ENCODE data around the gene GBF1.
A peak's percentile ranks its signal among the peaks of the same experiment; 100 is the strongest.
"Not testable (repeated sequence)": the region's sequence is repeated elsewhere in the genome, so short reads cannot be mapped to it uniquely, and the experiment has no call there.

The GBF1 gene

GRCh38 chr10:102306006-102306405 is 60.7 kb downstream of the GBF1 start:
- no peak for DNase-seq

DNA sequence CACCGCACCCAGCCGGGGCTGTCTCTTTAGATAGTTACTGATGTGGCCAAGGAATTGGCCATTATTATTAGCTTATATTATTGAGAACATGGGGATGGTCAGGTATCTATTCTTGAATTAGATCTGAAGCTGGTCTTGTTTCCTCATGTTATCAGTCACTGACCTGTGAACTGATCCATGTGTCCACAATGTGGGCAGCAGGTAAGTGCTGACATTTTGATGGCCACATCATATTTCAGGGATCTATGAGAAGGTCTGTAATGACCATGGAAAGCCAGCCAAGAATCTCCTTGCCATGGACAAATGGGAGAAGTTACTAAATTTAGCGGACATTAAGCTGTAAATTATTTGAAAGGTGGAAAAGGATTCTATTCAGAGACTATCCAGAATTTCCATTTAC is 61.4 kb downstream of the GBF1 start:
- no peak for DNase-seq

DNA sequence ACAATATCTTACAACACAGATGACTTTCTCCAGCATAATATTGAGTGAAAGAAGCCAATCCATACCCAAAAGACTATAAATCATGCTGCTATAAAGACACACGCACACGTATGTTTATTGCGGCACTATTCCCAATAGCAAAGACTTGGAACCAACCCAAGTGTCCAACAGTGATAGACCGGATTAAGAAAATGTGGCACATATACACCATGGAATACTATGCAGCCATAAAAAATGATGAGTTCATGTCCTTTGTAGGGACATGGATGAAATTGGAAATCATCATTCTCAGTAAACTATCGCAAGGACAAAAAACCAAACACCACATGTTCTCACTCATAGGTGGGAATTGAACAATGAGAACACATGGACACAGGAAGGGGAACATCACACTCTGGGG is 63.0 kb downstream of the GBF1 start:
- not testable (repeated sequence) for DNase-seq

- no peak for DNase-seq
Observed at GRCh38 chr10:102309236-102309635, 63.9 kb downstream of the GBF1 start.

DNA sequence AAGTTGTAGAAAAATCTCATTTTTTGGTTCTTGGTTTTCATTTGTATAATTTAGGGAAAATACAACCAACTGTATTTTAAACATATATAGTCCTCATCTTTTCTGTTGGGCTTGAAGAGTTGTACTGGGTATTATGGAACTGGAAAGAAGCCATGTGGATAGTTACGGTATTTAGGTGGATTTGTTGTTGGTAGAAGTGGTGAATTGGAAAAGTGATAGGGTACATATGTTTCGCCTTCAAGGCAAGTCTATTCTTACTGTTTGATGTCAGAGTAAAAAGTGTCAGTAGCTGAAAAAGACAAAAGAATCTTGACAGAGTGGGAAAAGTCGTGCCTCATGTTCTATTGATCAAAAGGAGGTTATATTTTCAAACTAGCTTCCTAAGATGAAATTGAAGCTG is 64.6 kb downstream of the GBF1 start:
- DNase-seq: no peak

DNA sequence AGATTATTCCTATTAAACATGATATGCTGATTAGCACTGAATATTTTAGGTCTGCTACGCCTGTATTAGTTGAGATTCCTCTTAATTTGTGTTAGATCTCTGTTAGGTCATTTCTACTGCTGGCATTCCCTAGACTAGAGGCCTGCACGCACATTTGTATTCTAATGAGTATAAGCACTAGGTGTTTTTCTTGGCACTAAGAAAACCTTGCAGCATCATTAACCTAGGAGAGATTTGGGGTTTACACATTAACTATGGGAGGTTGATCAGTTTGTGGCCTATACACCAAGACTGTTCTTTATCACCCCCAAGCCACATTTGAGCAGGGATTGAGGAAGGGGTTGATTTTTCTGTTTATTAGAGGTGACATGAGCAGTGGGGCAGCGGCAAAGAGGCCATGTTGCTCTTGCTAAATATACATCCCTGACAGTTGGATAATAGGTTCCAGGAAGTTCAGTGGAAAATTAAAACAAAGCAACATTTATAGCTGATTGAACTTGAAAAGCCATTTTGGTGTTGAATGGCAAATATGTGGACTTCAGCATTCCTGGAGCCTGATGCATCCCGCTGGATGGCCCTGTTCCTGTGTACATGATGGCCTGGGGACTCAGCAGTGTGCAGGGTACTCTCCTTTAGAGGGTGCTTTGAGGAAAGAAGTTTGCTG is 65.2 kb downstream of the GBF1 start:
- DNase-seq: no peak

- DNase-seq: no peak
Observed at GRCh38 chr10:102311025-102311420, 65.7 kb downstream of the GBF1 start.

- no peak for DNase-seq
Observed at GRCh38 chr10:102312683-102313082, 67.4 kb downstream of the GBF1 start.

DNA sequence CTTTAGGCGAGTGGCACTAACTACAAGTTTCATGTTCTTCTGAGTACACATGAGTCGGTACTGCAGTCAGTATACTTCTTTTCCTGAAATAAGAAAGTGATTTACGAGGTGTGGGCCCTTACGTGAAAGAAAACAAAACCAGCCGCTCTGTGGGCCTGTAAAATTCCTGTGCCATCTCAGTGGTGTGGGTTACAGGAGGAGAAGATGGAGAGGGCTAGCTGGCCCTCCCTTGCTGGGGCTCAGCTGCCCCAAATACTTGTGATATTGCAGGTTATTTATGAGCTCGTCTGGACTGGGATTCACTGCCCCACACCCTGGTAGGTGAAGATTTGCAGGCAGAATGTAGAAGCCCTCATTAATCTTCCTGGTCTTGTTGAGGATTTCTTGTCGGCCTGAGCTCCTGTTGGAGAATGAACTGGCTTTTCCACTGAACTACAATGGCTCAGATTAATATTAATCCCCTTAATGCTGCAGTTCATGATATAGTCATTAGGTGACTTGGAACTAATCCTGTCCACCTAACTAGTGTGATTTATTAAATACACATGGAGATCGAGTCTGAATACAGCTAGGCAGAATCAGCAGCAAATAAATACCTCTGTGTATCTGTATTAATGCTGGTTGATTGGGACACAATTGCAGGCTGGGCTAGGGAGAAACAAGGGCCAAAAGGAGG is 68.0 kb downstream of the GBF1 start:
- DNase-seq: no peak

- DNase-seq: no peak
Observed at GRCh38 chr10:102314801-102315200, 69.5 kb downstream of the GBF1 start.

DNA sequence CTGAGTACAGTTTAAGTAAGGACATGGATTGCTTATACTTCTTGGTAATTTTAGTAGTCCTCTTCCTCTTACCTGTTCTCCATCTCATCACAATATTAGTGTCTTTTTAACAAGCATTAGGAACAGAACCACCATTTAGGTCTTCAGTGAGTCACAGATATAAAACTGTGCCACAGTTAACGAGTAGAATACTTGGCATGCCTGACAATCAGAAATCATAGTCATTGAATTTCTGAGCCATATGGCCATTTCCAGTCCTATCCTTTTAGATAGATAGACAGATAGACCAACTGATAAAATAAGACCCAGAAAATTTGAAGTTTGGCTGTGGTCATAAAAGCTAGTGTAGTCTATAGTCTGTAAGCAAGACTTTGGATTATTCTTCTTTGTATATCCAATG is 71.1 kb downstream of the GBF1 start:
- DNase-seq: no peak

DNA sequence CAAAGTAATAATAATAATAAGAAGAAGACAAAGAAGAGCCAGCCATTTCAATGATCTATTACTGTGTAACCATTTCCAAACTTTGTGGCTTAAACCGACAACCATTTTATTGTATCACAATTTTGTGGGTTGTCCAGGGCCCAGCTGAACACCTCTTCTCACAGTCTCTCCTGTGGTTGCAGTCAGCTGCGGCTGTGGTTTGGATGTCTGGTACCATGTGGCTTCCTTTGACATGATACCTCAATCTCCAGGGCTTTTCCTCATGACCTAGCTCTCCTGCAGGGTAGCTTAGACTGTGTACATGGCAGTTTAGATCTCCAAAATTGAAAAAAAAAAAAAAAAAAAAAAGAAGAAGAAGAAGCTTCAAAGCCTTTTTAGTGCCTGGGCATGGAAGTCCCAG is 77.6 kb downstream of the GBF1 start:
- DNase-seq: no peak

GRCh38 chr10:102324061-102324460 is 78.7 kb downstream of the GBF1 start:
- DNase-seq: no peak

GRCh38 chr10:102326031-102326430 is 80.7 kb downstream of the GBF1 start:
- DNase-seq: no peak

DNA sequence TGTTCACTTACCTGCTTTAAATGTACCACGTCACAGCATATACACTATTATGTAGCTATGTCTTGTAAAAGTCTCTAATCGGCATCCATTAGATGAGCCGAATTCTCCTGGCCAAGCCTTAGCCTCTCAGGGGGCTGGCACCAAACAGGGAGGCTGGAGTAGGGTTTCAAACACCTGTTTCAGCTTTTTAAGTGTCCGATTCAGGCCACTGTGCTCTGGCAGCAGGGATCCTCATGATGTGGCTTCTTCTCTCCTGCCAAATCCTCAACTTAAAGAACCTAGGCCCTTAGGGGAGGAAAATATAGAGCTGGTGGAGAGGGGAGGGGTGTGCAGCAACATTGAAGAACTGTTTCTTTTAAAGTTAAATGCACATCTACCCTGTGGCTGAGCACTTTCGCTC is 81.7 kb downstream of the GBF1 start:
- peak; percentile 61 for DNase-seq

GRCh38 chr10:102327641-102328040 is 82.3 kb downstream of the GBF1 start:
- no peak for DNase-seq

DNA sequence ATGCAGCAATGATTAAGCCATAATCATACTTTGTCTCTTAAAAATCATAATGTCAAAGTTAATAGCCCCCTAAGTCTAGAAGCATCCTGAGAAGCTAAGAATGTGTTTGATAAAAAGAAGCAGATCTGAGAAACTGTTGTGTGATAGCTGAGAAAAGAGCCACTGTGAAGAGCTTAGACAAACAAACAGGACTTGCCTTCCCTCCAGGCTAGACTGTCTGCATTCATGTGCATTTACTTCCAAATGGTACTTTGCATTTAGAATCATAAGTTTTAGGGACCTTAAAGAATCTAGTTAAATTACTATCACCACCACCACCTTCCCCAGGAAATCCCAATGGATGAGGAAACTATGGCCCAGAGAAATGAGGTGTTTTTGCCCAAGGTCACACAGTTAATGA is 87.4 kb downstream of the GBF1 start:
- DNase-seq: no peak

DNA sequence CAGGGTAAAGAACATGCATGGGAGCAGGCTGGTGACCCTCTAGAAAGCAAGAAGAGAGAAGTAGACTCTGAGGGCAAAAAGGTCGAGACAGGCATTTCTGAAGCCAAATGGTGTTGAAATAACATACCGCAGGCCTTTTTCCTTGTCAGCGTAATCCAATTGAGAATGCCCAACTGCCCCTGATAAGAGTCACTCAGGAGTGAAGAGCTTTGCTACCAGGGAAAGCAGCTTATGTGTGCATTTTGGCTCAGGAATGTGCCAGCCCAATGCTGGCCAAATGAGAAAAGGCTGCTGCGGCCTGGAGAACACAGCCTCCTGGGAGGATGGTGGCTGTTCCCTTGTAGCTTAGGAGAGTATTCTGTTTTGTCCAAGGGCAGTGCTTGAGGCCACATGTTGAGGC is 88.8 kb downstream of the GBF1 start:
- no peak for DNase-seq

DNA sequence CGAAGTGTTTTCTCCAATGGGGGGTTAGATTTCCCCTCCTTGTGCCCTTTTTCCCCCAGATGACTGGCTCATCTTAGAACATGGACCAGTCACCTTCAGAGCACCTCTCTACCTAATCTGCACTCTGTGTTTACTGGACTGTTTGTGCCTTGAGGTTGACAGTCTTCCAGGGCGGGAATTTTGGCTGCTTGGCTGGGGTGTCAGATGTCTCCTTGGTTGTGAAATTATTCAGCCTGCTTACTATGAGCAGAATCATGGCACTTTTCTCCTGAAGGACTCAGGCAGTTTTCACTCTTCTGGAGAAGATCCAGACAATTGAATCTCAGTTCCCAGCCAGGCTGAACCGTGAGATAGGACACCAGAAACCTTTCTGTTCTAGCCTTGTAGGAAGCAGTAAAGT is 89.9 kb downstream of the GBF1 start:
- DNase-seq: no peak

DNA sequence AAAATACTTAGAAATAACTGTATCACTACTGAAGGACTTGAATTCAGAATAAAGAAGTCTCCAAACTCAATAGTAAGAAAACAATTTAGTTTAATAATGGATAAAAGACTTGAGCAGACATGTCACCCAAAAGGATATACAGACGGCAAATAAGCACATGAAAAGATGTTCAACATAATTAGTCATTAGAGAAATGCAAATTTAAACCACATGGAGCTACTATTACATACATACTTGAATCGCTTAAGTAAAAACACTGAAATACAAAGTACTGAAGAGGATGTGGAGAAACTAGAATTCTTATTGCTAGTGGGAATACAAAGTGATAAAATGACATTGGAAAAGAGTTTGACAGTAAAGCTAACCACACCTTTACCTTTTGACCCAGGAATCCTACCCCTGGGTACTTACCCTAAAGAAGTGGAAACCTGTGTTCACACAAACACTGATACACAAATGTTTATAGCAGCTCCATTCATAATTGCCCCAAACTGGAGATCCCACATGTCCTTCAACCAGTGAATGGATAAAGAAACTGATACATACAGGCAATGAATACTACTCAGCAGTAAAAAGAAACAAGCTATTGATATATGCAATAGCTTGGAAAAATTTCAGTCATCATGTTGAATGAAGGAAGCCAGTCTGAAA is 95.8 kb downstream of the GBF1 start:
- DNase-seq: no peak

- no peak for DNase-seq
Observed at GRCh38 chr10:102342458-102342857, 97.1 kb downstream of the GBF1 start.

GRCh38 chr10:102342958-102343357 is 97.6 kb downstream of the GBF1 start:
- no peak for DNase-seq

GRCh38 chr10:102344067-102344466 is 98.7 kb downstream of the GBF1 start:
- no peak for DNase-seq

GRCh38 chr10:102347236-102347828 is 102.0 kb downstream of the GBF1 start:
- DNase-seq: peak; percentile 65
